HG02798 (cell line): ENCODE measurements around the gene FOXS1.

ENCODE experiments used
- ATAC-seq: cut with Tn5 transposase; IDR thresholded peaks from one replicate; pipeline ENCODE4 v1.9.1; 2021; ENCODE audit warnings: mild to moderate bottlenecking; ENCODE audit not compliant: unreplicated experiment, poor library complexity

The FOXS1 gene

GRCh38 chr20:31803552-31804291 lies 41.7 kb downstream of the FOXS1 start:
- ATAC-seq, result no peak

- no peak for ATAC-seq
Observed at GRCh38 chr20:31801508-31801907, 43.9 kb downstream of the FOXS1 start.

- ATAC-seq, result no peak
Observed at GRCh38 chr20:31797364-31797763, 48.0 kb downstream of the FOXS1 start.
